ENCODE measurements around the gene ZNF618. TPM values are rescaled to one million over a fixed set of nuclear protein-coding genes. Genes with fewer than 3 reads are reported as not detected.

The ZNF618 gene
- total RNA-seq, 1 donor = 13.6 TPM

DNA sequence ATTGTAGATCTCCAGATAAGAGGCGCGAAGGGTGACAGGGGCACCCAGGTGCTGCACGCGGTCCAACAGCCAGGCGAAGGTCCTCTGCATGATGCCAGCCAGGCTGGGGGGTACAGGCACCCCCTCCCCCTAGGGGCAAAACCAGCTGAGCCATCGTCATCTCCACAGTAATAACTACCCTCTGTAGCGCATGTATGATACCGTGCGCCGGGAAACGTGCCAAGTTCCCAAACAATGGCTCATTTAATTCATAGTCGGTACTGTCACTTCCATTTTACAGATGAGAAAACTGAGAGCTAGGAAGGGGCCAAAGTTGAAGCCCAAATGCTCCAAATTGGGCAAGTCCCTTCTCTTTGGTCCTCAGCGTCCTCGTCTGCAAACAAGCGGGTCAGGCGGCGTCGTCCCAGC, 221.5 kb downstream of the ZNF618 start:
- TF ChIP-seq, protein P1, sequence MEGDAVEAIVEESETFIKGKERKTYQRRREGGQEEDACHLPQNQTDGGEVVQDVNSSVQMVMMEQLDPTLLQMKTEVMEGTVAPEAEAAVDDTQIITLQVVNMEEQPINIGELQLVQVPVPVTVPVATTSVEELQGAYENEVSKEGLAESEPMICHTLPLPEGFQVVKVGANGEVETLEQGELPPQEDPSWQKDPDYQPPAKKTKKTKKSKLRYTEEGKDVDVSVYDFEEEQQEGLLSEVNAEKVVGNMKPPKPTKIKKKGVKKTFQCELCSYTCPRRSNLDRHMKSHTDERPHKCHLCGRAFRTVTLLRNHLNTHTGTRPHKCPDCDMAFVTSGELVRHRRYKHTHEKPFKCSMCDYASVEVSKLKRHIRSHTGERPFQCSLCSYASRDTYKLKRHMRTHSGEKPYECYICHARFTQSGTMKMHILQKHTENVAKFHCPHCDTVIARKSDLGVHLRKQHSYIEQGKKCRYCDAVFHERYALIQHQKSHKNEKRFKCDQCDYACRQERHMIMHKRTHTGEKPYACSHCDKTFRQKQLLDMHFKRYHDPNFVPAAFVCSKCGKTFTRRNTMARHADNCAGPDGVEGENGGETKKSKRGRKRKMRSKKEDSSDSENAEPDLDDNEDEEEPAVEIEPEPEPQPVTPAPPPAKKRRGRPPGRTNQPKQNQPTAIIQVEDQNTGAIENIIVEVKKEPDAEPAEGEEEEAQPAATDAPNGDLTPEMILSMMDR (IDR thresholded peaks at IDR 0.05; ENCODE audit: insufficient read depth, low read length) = no peak
- no peak for DNase-seq (ENCODE audit: low read depth)
- H3K4me3 ChIP-seq (ENCODE audit: low read depth, low read length) = no peak overlapping the region

DNA sequence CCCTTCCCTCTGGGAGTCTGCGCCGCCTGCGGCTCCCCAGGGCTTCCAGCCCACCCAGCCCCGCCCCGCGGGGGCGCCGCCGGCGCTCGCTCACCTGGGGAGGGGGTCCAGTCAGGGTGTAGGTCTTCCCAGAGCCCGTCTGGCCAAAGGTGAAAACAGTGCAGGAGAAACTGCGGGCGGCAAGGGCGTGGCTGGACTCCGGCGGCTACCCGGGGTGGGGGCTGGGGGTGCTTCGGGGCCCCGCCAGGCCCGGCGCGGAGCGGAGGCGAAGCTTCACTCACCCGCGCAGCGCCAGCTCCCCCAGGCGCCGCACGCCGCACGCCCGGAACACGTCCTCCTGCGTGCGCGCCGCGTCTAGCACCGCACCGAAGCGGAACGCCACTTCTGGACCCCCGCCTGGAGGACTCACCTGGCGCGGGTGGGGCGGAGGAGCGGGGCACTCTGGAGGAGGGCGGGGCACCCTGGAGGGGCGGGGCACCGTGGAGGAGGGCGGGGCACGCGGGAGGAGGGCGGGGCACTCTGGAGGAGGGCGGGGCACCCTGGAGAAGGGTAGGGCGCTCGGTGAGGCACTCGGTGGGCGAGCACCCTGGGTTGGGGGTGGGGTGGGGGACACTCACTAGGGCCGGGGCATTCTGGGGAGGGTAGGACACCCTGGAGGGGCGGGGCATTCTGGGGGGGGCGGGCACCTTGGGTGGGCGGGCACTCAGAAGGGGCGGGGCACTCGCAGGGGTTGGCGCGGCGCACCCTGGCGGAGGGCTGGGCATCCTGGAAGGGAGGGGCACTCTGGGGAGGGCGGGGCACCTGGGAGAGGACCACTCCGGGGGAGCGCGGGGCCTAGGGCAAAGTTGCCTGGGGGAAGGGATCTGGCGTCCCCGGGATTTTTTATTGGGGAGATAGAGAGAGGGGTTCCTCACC, 222.2 kb downstream of the ZNF618 start:
- DNase-seq (ENCODE audit: low read depth) = no peak
- H3K4me3 ChIP-seq (ENCODE audit: low read depth, low read length) = peak overlapping the region; percentile 50
- TF ChIP-seq, protein P1 (IDR thresholded peaks at IDR 0.05; ENCODE audit: insufficient read depth, low read length) = no peak

DNA sequence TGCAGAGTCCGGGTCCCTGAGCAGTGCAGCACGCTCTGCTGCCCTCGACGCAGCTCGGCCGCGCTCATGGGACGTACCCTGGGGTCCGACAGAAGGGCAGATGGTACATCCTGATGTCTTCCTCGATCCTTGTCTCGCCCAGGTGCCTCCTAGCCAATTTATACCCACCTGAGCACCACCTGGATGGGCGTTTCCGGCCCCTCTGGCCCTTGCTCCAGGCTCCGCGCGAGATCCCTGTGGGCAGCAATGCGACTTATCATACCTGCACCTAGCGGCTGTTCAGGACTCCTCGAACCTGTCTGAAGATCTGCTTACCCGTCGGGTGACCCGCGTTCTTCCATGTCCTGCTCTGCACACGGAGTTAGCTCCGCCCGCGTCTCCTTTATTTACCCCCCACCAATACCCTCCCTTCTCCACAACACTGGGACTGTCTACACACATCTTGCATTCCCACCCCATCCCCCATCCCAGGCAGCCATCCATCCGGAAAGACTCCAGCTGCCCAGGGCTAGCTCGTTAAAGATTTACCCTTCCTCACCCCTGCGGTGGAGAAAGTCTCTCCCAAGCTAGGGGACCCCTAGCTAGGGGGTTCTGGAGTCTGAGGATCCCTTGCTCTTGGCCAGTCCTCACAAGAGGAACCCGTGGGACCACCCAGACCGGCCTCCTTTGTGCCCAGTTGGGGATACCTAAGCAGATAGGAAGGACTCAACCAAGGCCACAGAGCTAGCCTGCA, 223.0 kb downstream of the ZNF618 start, which contains the start of gene KIF12:
Gene KIF12 (minus strand): TSS at position 357 of the 733 bp plus-strand sequence. CDS start 16 bp downstream, at position 341.
- no peak for DNase-seq (ENCODE audit: low read depth)
- TF ChIP-seq, protein P1 (IDR thresholded peaks at IDR 0.05; ENCODE audit: insufficient read depth, low read length) = no peak
- peak within 1 kb of the TSS; percentile 50 for H3K4me3 ChIP-seq (ENCODE audit: low read depth, low read length)

DNA sequence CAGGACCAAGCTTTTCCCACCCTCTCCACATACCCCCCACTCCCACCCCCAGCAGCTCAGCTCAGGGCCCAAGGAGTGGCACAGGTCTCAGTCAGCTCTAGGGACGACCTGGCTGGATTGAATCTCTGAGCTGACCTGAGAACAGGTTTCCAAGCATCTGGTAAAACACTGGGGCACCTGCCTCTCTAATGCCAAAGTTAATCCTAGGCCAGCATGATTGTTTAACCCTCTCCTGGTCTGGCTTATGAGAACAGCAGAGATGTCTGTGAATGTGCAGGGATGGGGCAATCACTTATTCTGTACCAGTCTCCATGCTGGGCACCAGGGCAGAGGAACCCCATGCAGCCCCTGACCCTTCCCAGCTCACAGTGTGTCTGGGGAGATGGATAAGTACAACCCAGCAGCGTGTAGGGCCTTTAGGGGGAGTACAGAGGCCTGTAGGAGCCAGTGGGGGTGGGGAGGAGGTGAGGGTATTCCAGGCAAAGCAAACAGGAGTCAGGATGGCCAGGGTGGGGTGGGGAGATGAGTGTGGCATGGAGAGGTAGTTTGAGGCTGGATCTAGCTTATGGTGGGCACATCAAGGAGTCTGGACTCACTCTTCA, 223.7 kb downstream of the ZNF618 start:
- TF ChIP-seq, protein P1 (IDR thresholded peaks at IDR 0.05; ENCODE audit: insufficient read depth, low read length) = no peak
- no peak for DNase-seq (ENCODE audit: low read depth)
- no peak overlapping the region for H3K4me3 ChIP-seq (ENCODE audit: low read depth, low read length)

DNA sequence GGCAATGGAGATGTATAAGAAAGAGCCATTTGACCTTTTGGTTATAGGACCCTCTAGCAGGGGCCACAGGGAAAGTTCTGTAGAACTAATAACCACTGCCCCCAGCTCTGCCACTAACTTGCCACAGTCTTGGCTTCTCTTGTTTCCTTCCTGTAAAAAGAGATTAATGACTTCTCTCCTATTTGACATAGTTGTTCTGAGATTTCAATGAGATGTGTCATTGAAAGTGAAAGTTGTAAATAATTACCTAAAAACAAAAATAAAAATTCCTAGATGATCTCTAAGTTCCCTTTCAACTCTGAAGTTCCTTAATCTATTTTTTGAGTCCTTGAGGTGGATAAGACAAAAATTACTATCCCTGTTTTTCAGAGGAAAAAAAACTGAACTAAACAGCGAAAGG, 224.4 kb downstream of the ZNF618 start:
- no peak for DNase-seq (ENCODE audit: low read depth)
- TF ChIP-seq, protein P1 (IDR thresholded peaks at IDR 0.05; ENCODE audit: insufficient read depth, low read length) = no peak
- no peak overlapping the region for H3K4me3 ChIP-seq (ENCODE audit: low read depth, low read length)

DNA sequence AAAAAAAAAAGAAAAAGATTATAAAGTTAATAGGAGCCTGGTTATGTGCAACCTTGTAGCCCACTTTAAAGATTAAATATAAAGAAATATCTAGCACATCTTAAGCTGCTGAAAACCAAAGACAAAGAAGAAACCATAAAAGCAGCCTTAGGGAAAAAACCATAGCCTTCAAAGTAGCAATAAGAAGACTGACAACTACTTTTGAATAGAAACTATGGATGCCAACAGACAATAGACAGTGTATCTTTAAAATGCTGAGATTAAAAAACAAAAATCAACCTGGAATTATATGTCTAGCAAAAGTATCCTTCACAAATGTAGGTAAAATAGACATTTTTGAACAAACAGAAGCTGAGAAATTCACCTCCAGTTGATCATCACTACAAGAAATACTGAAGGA, 226.4 kb downstream of the ZNF618 start:
- no peak overlapping the region for H3K4me3 ChIP-seq (ENCODE audit: low read depth, low read length)
- TF ChIP-seq, protein P1 (IDR thresholded peaks at IDR 0.05; ENCODE audit: insufficient read depth, low read length) = no peak
- DNase-seq (ENCODE audit: low read depth) = no peak

All from fibroblast of the aortic adventitia (primary cell).